K562 (cell line): Measurements from ENCODE around the gene CCDC88A. TPM values are rescaled to one million over a fixed set of nuclear protein-coding genes. Genes with fewer than 3 reads are reported as not detected.
A peak's percentile ranks its signal among the peaks of the same experiment; 100 is the strongest.

Experiments
- ARID1B ChIP-seq: fragments of 450-650 bp; IDR thresholded peaks from 2 replicates; pipeline ENCODE4 v1.6.1; 2016; ENCODE audit warnings: antibody characterized with exemption, mild to moderate bottlenecking, inconsistent platforms
- CBFA2T3 ChIP-seq: fragments of 450-650 bp; IDR thresholded peaks from 2 replicates; pipeline ENCODE4 v1.6.1; 2017
- CTBP1 ChIP-seq: fragments of 450-650 bp; IDR thresholded peaks from 2 replicates; pipeline ENCODE4 v1.6.1; 2016; ENCODE audit warnings: borderline replicate concordance
- FOSL1 ChIP-seq: fragments of 200-800 bp; sonication (Bioruptor generic); conservative IDR thresholded peaks from 2 replicates; pipeline ENCODE4 v1.6.1; 2016; ENCODE audit warnings: missing genetic modification characterization, missing compliant biosample characterization
- FOXM1 ChIP-seq, 2 experiments: fragments of 450-650 bp in 1 of 2; sonication (generic) in 1 of 2; formaldehyde crosslinking in 1 of 2; IDR thresholded peaks; 2 replicates each; pipeline versions ENCODE4 v1.6.1 to v1.9.0; 2017 to 2022; ENCODE audit warnings: low read depth in 2 of 2, mild to moderate bottlenecking in 2 of 2, missing genetic modification reagents in 1 of 2, moderate library complexity in 1 of 2
- FOXP1 ChIP-seq: sonication (generic); formaldehyde crosslinking; IDR thresholded peaks from 2 replicates; pipeline ENCODE4 v1.8.0; 2022; ENCODE audit warnings: mild to moderate bottlenecking, missing genetic modification reagents
- GATA2 ChIP-seq: sonication (generic); formaldehyde crosslinking; IDR thresholded peaks from 2 replicates; pipeline ENCODE4 v1.4.0; 2020; ENCODE audit warnings: mild to moderate bottlenecking, missing genetic modification reagents
- HDAC2 ChIP-seq: fragments of 450-650 bp; IDR thresholded peaks from 2 replicates; pipeline ENCODE4 v1.6.1; 2016; ENCODE audit warnings: mild to moderate bottlenecking
- IRF2 ChIP-seq: sonication (generic); formaldehyde crosslinking; IDR thresholded peaks from 2 replicates; pipeline ENCODE4 v1.8.1; 2022; ENCODE audit warnings: mild to moderate bottlenecking, missing genetic modification reagents
- MCM7 ChIP-seq, 2 experiments: fragments of 450-650 bp; IDR thresholded peaks; 2 replicates each; pipeline ENCODE4 v1.6.1; 2016 to 2018
- NCOA1 ChIP-seq: fragments of 450-650 bp; IDR thresholded peaks from 2 replicates; pipeline ENCODE4 v1.6.1; 2016; ENCODE audit warnings: low read depth
- PTTG1 ChIP-seq: fragments of 450-650 bp; IDR thresholded peaks from 2 replicates; pipeline ENCODE4 v1.6.1; 2016; ENCODE audit warnings: low read depth, mild to moderate bottlenecking, missing genetic modification characterization, missing compliant biosample characterization
- RCOR1 ChIP-seq, 2 experiments: IDR thresholded peaks; 2 replicates each; pipeline ENCODE4 v1.6.1; 2012; ENCODE audit warnings: low read depth in 2 of 2, low read length in 2 of 2, borderline replicate concordance in 1 of 2, improper control_type of control experiment in 1 of 2
- SMARCB1 ChIP-seq: IDR thresholded peaks from 2 replicates; pipeline ENCODE4 v1.6.1; 2011; ENCODE audit warnings: improper control_type of control experiment, low read depth; ENCODE audit not compliant: insufficient read length
- TBP ChIP-seq: optimal IDR thresholded peaks from 2 replicates; pipeline ENCODE3; 2011; ENCODE audit warnings: low read depth, low read length, improper control_type of control experiment
- TEAD4 ChIP-seq, 2 experiments: sonication (generic) in 1 of 2; formaldehyde crosslinking in 1 of 2; IDR thresholded peaks; 2 replicates each; pipeline versions ENCODE4 v1.6.1 to v1.8.0; 2012 to 2022; ENCODE audit warnings: borderline replicate concordance in 1 of 2, inconsistent platforms in 1 of 2, low read length in 1 of 2, mild to moderate bottlenecking in 1 of 2, missing genetic modification reagents in 1 of 2
- ZEB2 ChIP-seq: fragments of 450-650 bp; IDR thresholded peaks from 2 replicates; pipeline ENCODE4 v1.6.1; 2016
- ZNF347 ChIP-seq: fragments of 450-650 bp; formaldehyde crosslinking; IDR thresholded peaks from 2 replicates; pipeline ENCODE4 v1.4.0; 2020; ENCODE audit warnings: low read depth, mild to moderate bottlenecking, moderate library complexity
- ZNF431 ChIP-seq: sonication (generic); formaldehyde crosslinking; IDR thresholded peaks from 2 replicates; pipeline ENCODE4 v1.8.0; 2022; ENCODE audit warnings: mild to moderate bottlenecking, missing genetic modification reagents
- ZNF766 ChIP-seq: fragments of 200-800 bp; sonication (Bioruptor generic); conservative IDR thresholded peaks from 2 replicates; pipeline ENCODE4 v1.6.1; 2016; ENCODE audit warnings: missing genetic modification characterization, missing compliant biosample characterization
- ZNF79 ChIP-seq: fragments of 250-450 bp; sonication (Bioruptor Pico); IDR thresholded peaks from 2 replicates; pipeline ENCODE4 v1.4.0; 2020; ENCODE audit warnings: low read depth, mild to moderate bottlenecking, moderate library complexity
- ZSCAN29 ChIP-seq: fragments of 450-650 bp; IDR thresholded peaks from 2 replicates; pipeline ENCODE4 v1.6.1; 2017
- polyA plus RNA-seq, 8 experiments: library from polyadenylated mRNA; depleted of rRNA in 4 of 8; stranded (reverse) in 5 of 8; unstranded in 3 of 8; fragments of >200 nt; fragmentation: Nextera tagmentation in 2 of 8; fragmentation: Illumina TruSeq in 1 of 8; extraction: Ambion mirVana in 2 of 8; extraction: Trizol in 1 of 8; gene quantifications; 2 replicates each; pipeline versions ENCODE4 v1.2.1 to v1.2.3, GENCODE V29; 2011 to 2014; ENCODE audit warnings: inconsistent platforms in 1 of 8, missing spikeins in 1 of 8
- total RNA-seq, 7 experiments: library from RNA; depleted of rRNA in 6 of 7; stranded (reverse); fragments of >200 nt in 6 of 7; fragmentation: Illumina TruSeq in 2 of 7; extraction: Trizol in 2 of 7; gene quantifications; 2 replicates each; pipeline versions ENCODE4 v1.2.1 to v1.2.3, GENCODE V29; 2011 to 2021; ENCODE audit warnings: low replicate concordance in 1 of 7
- TF ChIP-seq, protein P1 (sequence below): IDR thresholded peaks from 2 replicates; pipeline ENCODE4 v1.6.1; 2012; ENCODE audit warnings: low read depth, low read length, improper control_type of control experiment, borderline replicate concordance
- TF ChIP-seq, protein P2 (sequence below): fragments of 450-650 bp; formaldehyde crosslinking; IDR thresholded peaks from 2 replicates; pipeline ENCODE4 v1.4.0; 2020; ENCODE audit warnings: mild to moderate bottlenecking, moderate library complexity
- TF ChIP-seq, protein P3 (sequence below): fragments of 250-450 bp; sonication (Bioruptor Pico); IDR thresholded peaks from 2 replicates; pipeline ENCODE4 v1.8.0; 2021; ENCODE audit warnings: moderate library complexity, mild to moderate bottlenecking, inconsistent platforms
- TF ChIP-seq, protein P4 (sequence below): sonication (generic); formaldehyde crosslinking; IDR thresholded peaks from 2 replicates; pipeline ENCODE4 v1.5.0; 2020; ENCODE audit warnings: missing genetic modification reagents

The CCDC88A gene
- total and polyA plus RNA-seq, 9 of the 15 experiments (the other 6 are each of a cell fraction or from before 2014, with no cell fraction given) = 29.3 to 102 (median 55.6) TPM

DNA sequence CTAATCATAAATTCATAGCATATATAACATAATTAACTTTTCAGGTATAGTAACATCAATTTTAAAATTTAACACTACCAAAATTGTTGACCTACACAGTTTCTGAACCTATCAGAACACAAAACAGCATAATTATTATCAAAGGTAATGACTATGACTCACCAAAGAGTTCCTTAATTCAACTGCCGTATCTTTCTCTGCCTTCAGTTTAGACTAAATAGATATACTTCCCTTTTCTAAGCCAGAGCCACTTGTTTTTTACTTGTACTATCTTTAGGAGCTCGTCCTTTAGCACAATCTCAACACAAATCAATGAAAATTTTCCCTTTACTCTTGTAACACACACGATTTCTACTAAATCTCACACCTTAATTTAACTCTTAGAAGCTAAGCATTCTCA is 54.4 kb downstream of the CCDC88A start (continued):
- TF ChIP-seq CTBP1 (no peak), ZNF766 (no peak), NCOA1 (no peak), FOSL1 (peak; percentile 83), CBFA2T3 (peak; percentile 37; the same call in 1 of the 2 replicates), MCM7 (IDR thresholded peaks at IDR 0.05) (no peak), TBP (no peak), GATA2 (peak; percentile 17; the same call in 1 of the 2 replicates), ZEB2 (0 out of 2 replicates have a peak, but pooled peaks have one; percentile 26), ZNF431 (no peak), IRF2 (CRISPR knock-in tag) (no peak), RCOR1 (IDR thresholded peaks at IDR 0.05; ENCODE audit: borderline replicate concordance in 1 of 2, low read depth in 2 of 2, low read length in 2 of 2) (no peak), ZNF347 (CRISPR knock-in tag) (no peak), HDAC2 (no peak), SMARCB1 (peak; percentile 81), PTTG1 (tag) (no peak), TEAD4 (IDR thresholded peaks at IDR 0.05; ENCODE audit: low read length) (peak; percentile 45; the same call in 1 of the 2 replicates), TEAD4 (CRISPR knock-in tag; IDR thresholded peaks at IDR 0.05; ENCODE audit: borderline replicate concordance) (no peak), ZSCAN29 (no peak), FOXP1 (CRISPR knock-in tag) (no peak), FOXM1 (IDR thresholded peaks at IDR 0.05; ENCODE audit: low read depth) (no peak), FOXM1 (CRISPR knock-in tag; IDR thresholded peaks at IDR 0.05; ENCODE audit: low read depth) (no peak), ARID1B (peak; percentile 78), ZNF79 (CRISPR knock-in tag) (no peak)
- TF ChIP-seq, protein P1, sequence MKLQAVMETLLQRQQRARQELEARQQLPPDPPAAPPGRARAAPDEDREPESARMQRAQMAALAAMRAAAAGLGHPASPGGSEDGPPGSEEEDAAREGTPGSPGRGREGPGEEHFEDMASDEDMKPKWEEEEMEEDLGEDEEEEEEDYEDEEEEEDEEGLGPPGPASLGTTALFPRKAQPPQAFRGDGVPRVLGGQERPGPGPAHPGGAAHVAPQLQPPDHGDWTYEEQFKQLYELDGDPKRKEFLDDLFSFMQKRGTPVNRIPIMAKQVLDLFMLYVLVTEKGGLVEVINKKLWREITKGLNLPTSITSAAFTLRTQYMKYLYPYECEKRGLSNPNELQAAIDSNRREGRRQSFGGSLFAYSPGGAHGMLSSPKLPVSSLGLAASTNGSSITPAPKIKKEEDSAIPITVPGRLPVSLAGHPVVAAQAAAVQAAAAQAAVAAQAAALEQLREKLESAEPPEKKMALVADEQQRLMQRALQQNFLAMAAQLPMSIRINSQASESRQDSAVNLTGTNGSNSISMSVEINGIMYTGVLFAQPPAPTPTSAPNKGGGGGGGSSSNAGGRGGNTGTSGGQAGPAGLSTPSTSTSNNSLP = peak; percentile 37; the same call in 1 of the 2 replicates
- TF ChIP-seq, protein P2, sequence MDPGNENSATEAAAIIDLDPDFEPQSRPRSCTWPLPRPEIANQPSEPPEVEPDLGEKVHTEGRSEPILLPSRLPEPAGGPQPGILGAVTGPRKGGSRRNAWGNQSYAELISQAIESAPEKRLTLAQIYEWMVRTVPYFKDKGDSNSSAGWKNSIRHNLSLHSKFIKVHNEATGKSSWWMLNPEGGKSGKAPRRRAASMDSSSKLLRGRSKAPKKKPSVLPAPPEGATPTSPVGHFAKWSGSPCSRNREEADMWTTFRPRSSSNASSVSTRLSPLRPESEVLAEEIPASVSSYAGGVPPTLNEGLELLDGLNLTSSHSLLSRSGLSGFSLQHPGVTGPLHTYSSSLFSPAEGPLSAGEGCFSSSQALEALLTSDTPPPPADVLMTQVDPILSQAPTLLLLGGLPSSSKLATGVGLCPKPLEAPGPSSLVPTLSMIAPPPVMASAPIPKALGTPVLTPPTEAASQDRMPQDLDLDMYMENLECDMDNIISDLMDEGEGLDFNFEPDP (CRISPR knock-in tag) = no peak
- TF ChIP-seq, protein P3, sequence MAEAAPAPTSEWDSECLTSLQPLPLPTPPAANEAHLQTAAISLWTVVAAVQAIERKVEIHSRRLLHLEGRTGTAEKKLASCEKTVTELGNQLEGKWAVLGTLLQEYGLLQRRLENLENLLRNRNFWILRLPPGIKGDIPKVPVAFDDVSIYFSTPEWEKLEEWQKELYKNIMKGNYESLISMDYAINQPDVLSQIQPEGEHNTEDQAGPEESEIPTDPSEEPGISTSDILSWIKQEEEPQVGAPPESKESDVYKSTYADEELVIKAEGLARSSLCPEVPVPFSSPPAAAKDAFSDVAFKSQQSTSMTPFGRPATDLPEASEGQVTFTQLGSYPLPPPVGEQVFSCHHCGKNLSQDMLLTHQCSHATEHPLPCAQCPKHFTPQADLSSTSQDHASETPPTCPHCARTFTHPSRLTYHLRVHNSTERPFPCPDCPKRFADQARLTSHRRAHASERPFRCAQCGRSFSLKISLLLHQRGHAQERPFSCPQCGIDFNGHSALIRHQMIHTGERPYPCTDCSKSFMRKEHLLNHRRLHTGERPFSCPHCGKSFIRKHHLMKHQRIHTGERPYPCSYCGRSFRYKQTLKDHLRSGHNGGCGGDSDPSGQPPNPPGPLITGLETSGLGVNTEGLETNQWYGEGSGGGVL = no peak
- TF ChIP-seq, protein P4, sequence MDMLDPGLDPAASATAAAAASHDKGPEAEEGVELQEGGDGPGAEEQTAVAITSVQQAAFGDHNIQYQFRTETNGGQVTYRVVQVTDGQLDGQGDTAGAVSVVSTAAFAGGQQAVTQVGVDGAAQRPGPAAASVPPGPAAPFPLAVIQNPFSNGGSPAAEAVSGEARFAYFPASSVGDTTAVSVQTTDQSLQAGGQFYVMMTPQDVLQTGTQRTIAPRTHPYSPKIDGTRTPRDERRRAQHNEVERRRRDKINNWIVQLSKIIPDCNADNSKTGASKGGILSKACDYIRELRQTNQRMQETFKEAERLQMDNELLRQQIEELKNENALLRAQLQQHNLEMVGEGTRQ (CRISPR knock-in tag) = no peak
